Epithelial cell of alveolus of lung (primary cell): ENCODE results near the gene TRMT10B. TPM values are rescaled to one million over a fixed set of nuclear protein-coding genes. Genes with fewer than 3 reads are reported as not detected.

Experiments
- total RNA-seq: library from RNA; depleted of rRNA; stranded (reverse); fragments of >200 nt; gene quantifications from 2 replicates; pipeline ENCODE4 v1.2.1, GENCODE V29; 2015

TRMT10B gene, protein sequence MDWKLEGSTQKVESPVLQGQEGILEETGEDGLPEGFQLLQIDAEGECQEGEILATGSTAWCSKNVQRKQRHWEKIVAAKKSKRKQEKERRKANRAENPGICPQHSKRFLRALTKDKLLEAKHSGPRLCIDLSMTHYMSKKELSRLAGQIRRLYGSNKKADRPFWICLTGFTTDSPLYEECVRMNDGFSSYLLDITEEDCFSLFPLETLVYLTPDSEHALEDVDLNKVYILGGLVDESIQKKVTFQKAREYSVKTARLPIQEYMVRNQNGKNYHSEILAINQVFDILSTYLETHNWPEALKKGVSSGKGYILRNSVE
- total RNA-seq, result 2.6 and 7.8 TPM in 2 replicates

GRCh38 chr9:37753489-37754190 lies at the start of gene TRMT10B:
Gene TRMT10B (plus strand): TSS chr9:37753805. CDS start chr9:37761932, 8,127 bp downstream.

DNA sequence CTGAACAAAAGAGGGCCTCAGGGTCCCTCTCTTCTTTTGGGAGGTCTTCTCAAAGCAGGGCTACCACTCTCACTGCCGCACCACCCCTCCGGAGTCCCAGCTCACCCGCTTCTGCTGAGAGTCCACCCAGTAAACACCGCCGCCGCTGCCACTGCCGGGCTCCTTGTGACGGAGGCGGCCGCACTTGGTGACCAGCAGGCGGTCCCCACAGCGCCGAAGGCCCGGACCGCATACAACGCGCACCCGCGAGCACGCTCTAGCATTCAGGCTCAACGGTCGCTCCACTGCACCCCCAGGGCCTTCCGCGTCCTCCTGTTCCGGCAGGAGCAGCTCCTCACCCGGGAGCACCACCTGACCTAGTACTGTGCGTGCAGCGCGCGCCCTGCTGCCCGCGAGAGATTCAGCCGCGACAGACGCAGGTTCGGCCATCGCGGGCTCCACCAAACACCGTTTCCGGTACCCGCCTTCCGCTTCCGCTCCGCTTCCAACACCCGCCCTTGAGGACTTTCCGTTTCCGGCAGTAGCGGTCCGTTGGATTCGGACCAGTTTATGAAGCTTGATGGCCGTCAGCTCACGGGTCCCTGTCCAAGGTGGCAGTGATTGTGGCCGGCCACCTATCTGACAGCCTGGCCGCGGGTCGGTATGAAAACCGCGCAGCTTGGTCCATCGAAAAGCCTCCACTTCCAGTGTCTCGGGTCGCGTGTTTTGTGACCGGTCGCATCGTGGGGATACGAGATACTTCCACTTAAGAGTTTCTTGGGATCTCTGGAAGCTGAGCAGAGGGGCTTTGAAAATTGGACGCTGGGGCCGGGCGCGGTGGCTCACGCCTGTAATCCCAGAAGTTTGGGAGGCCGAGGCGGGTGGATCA lies 31.2 kb downstream of the TRMT10B start, which contains the start of gene EXOSC3:
Gene EXOSC3, minus strand, starts transcription at position 449 of the 868 bp plus-strand sequence. Its CDS starts 20 bp downstream, at position 429.

DNA sequence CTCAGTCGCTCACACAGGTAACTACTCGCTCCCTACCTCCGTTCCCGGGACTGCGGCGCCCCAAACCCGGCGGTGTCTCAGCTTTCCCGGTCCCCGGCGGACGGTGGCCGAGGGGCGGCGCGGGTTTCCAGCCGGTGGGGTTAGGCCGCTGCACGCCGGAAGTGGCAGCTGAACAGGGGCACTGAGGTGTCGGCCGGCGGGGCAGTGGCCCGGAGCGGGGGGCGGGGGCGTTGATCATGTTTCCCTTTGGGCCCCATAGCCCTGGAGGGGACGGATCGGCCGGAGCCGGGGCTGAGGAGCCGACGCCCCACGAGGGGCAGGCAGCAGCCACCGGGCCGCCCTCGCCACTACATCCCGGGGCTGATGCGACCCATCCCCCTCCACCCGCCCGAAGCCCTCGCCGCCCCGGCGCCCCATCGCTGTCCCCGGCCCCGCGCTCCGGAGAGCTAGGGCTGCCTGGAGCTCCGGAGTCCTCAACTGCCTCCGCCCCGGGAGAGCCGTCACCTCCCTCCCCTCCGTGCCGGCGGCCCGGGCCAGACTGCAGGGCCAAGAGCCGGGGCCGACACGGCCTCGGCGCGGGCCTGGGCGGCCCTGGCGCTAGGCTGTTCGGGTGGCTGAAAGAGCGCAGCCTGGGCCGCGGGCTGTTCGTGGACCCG lies 47.2 kb downstream of the TRMT10B start, which contains the start of gene DCAF10:
Gene DCAF10, plus strand, starts transcription at position 167 of the 656 bp plus-strand sequence. Its CDS starts 70 bp downstream, at position 237.

Other genes starting within 250 kb of the TRMT10B start
- 4.9 and 8.3 TPM in 2 replicates for gene FBXO10, start 177.4 kb upstream of the TRMT10B start, total RNA-seq
- gene TOMM5, start 161.2 kb upstream of the TRMT10B start, total RNA-seq, result 70.5 and 183 TPM in 2 replicates
- not detected in 2 replicates for gene FRMPD1, start 102.9 kb upstream of the TRMT10B start, total RNA-seq
- 18.1 and 35.4 TPM in 2 replicates for gene EXOSC3, start 31.3 kb downstream of the TRMT10B start, total RNA-seq
- 12.2 and 25.8 TPM in 2 replicates for gene DCAF10, start 47.0 kb downstream of the TRMT10B start, total RNA-seq
- 33.7 and 35.4 TPM in 2 replicates for gene SLC25A51, start 150.3 kb downstream of the TRMT10B start, total RNA-seq